ENCODE measurements around the gene OR2AG1.

OR2AG1 gene, protein sequence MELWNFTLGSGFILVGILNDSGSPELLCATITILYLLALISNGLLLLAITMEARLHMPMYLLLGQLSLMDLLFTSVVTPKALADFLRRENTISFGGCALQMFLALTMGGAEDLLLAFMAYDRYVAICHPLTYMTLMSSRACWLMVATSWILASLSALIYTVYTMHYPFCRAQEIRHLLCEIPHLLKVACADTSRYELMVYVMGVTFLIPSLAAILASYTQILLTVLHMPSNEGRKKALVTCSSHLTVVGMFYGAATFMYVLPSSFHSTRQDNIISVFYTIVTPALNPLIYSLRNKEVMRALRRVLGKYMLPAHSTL

DNA sequence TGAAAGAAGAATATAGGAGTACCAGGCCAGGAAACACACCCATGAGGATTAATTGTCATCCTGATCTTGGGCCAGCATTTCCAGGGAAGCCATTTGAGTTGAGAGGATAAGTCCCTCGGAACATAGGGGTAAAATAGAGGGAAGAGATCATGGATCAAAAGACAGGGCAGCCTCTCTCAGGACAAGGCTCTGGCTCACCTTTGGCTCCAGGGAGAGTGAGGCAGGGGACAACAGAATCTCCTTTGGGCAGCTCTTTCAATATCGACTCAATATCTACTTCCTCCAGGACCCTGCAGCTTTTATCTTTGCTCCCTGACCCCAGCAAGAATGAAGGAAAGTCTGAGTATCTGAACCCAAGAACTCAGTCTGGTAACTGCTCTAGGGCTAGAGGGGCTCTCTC, at the start of gene OR2AG1:
TSS of gene OR2AG1 (plus strand) at position 301 of the 400 bp plus-strand sequence. CDS start 2,018 bp downstream, outside the sequence.
- no peak for DNase-seq

DNA sequence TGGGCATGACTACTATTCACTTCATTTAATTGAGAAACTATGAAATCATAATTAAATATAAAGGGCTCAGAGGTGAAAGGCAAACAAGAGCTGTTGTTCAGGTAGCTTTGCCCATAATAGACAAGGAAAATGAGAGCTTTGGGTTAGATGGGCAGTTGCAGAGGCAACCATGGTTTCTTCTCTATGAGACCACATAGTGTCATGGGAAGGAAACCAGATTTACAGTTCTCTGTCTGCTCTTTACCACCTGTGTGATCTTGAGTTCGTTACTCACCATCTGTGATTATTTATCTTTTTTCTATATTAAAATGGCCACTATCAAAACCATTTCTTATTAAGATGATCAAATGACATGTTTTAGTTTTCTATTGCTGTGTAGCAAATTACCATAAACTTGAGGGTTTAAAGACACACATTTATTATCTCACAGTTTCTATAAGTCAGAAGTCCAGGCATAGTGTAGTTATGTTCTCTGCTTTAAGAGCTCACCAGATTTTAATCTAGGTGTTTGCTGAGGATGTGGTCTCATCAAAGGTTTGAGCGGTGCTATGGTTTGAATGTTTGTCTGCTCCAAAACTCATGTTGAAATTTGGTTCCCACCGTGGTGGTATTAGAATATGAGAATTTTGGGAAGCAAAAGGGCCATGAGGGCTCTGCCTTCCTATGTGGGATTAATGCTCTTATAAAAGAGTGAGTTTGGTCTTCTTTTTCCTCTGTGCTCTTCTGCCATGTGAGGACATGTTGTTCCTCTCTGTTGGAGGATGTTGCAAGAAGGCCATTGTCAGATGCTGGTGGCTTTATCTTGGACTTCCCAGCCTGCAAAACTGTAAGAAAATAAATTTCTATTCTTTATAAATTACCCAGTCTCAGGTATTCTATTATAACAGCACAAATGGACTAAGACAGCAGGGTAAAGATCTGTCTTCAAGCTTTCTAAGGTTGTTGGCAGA, 49.2 kb upstream of the OR2AG1 start:
- DNase-seq = no peak

DNA sequence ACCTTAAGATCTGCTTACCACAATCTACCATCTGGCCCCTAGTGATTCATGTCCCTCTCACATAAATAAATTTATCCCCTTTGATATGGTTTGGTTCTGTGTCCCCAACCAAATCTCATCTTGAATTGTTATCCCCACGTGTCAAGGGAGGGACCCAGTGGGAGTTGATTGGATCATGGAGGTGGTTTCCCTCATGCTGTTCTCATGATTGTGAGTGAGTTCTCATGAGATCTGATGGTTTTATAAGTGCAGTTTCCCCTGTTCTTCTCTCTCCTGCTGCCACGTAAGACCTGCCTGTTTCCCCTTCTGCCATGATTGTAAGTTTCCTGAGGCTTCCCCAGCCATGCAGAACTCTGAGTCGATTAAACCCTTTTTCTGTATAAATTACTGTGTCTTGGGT, 48.2 kb upstream of the OR2AG1 start:
- no peak for DNase-seq

DNA sequence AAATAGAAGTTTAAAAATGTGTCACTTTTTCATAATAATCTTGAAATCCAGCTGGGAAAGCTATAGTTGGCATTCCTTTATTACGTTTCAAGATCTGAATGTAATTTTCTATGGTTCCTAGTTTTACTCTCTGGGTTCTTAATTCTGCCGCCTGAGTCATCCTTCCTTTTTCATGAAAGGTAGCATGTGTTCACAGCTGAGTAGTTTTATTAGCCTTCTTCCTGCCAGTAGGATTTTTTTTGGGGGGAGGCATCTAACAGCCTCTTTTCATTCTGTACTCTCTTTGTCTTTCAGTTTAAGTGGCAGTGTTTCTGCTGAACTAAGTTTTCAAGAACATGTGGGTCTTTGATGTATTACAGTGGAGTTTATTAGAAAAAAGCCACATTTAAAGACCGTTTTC, 47.5 kb upstream of the OR2AG1 start:
- peak; percentile 78 for DNase-seq

DNA sequence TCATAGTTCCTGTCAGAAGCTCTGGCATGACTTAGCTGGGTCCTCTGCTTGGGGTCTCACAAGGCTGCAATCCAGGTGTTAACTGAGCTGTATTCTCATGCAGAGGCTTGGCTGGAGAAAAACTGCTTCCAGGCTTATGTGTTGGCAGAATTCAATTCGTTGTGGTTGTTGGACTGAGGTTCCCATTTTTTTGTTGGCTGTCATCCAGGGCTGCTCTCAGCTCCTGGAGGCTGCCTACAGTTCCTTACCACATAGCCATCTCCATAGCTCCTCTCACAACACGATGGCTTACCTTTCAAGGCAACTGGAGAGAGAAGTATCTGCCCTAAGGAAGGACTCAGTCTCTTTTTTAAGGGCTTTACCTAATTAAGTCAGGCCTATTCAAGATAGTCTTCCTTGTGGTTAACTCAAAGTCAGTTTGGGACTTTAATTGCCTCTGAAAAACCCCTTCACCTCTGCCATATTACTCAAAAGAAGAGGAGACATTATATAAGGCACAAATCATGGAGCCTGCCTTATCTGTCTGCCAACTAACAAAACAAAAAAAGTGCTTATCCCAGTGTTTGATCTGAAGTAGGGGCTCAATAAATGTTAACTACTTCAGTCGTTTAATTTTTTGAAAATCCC, 46.2 kb upstream of the OR2AG1 start:
- DNase-seq = no peak

DNA sequence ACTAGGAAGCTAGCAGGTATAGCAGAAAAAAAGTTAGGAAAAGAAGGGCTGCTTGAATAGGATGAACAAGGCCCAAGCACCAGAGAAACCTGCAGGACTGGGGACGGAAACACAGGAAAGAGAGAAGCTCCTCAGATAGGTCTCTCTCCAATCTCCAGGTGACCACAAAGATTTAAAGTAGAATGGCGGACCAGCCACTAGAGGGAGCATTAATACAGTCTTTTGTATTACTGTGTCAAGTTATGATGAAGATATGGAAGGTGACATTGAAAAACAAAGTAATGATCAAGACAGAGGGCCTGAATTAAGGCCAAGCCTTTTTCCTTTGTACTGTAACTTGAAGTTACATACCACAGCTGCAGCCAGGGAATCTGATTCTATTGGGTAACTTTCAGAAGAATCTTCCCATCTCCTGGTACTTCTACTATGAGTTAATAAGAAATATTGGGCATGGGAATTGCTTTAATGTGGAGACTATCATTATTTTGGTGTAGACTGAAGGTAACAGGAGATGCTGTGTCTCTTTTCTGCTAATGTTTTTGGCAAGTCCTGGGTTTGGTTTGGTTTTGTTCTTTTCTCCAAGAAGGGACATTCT, 44.9 kb upstream of the OR2AG1 start:
- peak; percentile 54 for DNase-seq

DNA sequence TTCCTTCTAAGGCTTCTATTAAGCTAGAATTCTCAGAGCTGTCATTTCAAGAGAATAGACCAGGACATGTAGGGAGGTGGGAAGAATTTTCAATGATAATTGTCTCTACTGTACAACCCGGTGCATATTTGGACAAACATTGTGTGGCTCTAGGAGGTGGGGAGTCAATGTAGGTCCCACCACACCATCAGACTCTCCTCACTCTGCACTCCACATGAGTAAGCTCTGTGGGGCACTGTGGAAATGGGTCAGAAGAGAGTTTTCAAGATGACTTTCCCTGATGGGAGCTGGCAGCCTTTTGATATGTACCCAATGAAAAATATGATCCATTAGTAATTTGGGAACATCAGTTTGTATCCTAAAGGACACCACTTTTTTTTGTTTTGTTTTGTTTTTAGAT, 44.2 kb upstream of the OR2AG1 start:
- no peak for DNase-seq

DNA sequence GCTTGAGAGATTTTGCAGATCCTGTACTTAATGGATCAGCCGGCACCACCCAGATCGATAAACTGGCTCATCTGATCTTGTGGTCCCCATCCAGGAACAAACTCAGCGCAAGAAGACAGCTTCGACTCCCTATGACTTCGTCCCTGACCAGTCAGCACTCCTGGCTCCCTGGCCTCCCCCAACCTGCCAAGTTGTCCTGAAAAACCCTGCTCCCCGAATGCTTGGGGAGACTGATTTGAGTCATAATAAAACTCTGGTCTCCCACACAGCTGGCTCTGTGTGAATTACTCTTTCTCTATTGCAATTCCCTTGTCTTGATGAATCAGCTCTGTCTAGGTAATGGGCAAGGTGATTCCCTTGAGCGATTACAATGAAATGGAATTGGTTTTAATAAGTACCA, 40.6 kb upstream of the OR2AG1 start:
- no peak for DNase-seq

DNA sequence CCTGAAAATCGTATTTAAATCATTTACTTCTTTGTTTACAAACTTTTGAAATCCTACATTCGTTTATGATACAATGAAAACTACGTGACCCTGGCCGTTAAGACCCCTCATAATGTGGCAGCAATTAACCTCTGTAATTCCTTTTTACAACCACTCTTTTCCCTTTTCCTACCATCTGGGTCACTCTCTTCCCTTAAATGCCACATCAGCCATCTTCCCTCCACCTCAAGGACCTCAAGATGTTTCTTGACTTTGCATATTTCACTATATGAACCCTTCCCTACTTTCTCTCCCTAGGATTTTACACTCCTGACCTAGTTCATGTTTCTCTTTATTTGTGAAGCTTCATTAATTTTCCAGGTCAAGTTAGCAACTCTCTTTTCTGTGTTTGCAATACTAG, 37.8 kb upstream of the OR2AG1 start:
- DNase-seq = no peak

DNA sequence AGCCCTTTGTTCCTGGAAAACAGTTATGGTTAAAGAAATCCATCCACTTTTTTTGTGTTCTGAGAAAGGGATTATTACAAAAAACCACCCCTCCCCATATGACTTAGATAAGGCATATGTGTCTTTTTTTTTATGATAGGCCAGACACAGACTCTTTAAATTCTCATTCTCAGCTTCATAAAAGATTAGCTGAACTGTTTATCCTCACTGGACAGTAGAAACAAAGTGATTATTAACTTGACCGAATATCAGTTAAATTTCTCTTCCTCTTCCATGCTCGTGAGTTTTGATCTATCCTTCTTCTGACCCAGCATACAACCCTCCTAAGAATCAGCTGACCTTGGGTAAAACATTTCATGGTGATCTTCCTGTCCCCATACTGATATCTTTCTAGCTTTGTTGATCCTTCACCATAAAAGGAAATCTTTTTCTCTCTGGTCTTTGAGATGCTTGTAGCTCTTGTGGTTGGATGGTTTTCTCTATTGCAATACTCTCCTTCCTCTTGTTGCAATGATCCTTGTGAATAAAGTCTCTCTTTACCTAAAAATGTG, 37.3 kb upstream of the OR2AG1 start:
- no peak for DNase-seq

DNA sequence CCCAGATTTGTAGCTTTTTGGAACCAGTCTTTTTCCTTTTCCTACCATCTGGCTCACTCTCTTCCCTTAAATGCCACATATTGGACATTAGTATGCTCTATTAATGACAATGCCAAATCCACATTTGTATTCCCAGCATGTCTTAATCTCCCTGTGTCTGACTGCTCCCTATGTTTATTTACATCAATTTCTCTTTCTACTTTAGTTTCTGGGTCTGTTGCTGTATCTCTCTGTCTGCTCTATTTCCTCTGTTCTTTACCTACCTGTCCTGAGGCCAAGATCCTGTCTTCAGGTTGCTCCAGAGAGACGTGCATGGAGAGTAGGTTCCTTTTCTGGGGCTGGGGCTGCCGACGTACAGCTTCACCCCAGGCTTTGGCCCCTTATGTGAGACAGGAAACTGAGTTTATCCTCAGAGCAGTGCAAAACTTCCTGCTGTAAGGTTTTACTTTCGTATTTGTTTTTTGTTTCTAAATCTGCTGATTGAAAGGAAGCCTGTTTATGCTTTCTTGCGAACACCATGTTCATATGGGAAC, 36.7 kb upstream of the OR2AG1 start:
- DNase-seq = no peak

DNA sequence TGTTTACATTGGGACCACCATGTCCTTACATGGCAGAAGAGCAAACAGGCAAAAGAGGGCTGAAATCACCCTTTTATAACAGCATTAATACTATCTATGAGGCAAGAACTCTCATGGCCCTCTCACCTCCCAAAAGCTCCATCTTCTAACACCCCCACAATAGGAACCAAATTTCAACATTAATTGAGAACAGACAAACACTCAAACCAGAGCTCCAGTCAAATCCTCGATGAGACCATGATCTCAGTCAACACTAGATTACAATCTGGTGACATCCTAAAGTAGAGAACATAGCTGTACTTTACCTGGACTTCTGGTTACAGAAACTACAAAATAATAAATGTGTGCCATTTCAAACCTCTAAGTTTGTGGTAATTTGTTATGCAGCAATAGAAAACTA, 36.2 kb upstream of the OR2AG1 start:
- no peak for DNase-seq

DNA sequence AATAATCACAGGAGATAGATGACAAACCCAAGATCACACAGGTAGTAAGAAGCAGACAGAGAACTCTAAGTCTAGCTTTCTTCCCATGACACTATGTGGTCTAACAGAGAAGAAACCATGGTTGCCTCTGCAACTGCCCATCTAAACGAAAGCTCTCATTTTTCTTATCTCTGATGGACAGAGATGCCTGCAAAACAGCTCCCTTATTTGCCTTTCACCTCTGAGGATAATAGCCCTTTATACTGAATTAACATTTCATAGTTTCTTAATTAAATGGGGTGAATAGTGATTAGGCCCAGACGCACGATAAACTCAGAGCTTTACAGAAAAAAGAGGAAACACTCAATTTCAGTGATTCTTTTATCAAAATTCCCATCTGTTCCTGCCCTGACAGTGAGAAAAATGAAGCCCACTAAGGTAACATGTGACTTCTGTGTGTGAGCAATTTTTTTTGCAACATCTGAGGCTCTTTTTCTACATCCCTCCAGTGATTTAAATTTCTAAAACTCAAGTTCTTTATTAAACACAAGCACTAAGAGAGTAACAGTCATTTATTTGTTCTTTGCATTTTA, 35.6 kb upstream of the OR2AG1 start:
- DNase-seq = no peak

DNA sequence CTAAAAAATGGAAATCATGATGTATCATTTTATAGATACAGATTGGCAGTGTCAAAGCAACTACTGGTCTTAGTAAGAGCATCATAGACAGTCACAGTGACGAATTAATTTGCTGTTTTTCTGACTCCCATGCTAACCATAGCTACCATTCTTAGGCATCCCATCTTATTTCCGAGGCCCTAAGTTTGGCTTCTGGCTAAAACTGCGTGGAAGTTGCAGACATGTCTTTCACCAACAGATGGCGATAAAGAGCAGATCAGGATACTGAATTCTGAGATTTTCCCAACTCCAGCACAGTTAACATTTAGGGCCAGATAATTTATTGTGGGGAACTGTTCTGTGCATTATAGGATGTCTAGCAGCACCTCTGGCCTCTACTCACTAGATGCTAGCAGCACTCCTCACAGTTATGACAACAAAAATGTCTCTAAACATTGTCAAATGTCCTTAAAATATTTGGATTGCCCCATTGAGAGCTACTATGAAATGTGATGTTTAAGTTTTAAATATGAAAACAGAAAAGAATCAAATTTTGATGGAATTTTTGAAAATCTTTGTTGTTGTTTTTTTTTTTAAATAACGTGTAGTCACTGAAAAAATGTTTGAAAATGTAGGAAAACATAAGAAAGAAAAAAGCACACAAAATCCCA, 27.4 kb upstream of the OR2AG1 start:
- DNase-seq = peak; percentile 4

DNA sequence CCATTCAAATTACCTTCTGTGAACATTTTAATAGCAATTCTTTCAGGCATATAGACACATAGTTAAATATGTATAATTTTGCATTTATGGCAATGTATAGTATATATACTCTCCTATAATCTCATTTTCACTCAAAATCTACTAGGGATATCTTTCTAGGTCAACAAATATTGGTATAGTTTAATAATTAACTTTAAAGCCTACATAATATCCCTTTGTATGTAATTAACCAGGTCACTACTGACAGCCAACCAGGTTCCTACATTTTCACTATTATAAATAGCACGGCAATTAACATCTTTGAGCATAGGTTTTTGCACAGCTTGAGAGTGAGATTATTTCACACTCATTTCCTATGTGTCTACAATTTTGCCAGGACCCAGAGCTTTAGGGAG, 26.9 kb upstream of the OR2AG1 start:
- no peak for DNase-seq

DNA sequence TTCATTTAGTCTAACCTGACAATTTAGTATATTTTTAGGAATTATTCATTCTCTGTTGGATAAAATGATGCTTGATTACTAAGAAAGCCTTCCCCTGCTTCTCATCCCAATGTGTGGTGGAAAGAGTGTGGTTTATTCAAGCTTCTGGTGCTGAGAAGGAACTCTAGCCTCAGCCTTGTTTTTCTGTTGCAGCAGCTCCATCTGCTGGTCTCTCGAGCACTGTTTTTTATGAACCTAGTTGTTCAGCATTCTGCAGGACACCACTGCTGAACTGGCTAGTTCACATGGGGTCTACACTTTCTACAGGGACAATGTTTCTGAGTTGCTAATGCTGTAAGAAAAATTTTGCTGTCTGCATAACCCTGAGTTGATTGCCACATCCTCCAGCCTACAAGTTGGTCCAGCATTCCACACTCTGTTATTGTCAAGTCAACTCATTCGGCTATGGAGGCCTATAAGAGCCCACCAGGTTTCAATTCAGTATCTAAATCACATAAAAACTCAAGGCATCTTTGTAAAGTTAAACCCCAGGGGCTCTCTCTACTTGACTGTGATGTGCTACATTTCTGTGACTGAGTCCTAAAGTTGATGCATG, 25.4 kb upstream of the OR2AG1 start:
- DNase-seq = peak; percentile 55

DNA sequence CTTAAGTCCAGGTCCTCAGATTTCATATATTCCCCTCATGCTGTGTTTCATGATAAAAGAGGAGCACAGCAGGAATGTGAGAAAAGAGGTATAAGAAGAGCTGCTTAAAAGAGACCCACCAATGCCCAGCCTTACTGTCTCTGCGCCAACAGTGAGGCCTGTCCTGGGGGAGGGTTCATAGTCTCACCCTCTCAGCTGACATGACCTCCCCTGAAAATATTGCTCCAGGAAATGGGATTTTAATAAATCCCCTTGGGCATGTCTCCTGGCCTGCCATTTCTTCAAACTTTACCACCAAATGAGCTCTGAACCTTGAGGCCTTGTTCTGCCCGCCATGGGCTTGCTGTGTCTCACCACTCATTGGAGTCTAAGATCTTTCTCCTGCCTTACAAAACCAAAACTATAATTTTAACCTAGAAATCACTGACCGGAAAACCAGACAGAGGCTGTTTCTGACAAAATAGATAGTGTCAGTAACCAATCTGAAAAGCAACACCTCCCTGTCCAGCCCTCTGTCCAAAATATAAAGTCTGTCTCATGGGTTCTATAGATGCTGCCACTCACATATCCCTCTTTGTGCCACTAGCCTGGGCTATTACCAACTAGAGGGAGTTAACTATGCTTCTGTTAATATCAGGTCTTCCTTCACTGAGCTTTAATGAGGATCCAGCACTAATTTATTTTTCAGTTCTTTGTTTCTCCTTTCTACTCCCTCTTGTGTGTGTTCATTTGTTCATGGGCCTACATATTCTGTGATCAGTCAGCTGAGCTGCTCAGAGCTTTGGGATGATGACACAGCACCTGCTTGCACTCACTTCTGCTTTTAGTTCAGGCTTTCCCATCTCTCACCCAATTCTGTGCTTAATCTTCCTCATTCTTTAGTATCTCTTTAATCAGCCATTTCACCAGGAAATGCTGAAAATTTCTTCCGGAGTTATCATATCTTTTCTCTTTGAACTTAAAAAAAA, 10.6 kb upstream of the OR2AG1 start, which contains the start of gene OR2AG2:
TSS of gene OR2AG2 (minus strand) at position 51 of the 968 bp plus-strand sequence. CDS start 3,019 bp downstream, outside the sequence.
- no peak for DNase-seq

DNA sequence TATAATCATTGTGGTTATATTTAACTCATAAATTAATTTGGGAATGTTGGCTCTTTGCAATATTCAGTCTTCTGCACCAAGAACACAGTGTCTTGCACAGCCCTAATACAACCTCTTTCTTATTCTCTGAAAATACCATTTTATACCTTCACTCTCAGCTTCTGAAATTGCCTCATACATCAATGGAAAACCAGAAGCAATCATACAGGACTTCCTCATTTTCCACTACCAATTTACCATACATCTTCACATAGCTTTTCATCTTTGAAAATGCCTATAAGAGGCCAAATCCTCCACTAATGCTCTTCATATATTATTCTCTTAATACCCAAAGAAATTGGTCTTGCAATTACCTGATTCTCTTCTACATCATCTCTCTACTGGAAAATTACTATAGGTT, 4.3 kb upstream of the OR2AG1 start:
- no peak for DNase-seq

DNA sequence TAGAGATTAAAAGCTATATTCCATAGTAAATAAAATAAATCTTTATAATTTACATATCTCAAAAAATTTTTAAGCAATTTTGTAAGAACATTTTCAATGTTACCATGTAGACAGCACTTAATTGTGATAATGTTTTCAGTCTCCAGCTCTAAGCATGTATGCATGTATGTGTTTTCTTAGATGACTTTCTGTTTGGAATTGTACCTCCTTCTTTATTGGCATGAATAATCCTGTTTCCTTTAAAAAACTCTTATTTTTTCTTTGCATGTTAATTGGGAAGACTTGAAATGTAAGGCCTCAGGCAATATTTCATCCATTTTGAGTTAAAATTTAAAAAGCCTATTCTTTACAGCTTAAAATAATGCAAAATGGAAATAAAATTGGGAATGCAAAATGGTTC, 2.0 kb upstream of the OR2AG1 start:
- no peak for DNase-seq

DNA sequence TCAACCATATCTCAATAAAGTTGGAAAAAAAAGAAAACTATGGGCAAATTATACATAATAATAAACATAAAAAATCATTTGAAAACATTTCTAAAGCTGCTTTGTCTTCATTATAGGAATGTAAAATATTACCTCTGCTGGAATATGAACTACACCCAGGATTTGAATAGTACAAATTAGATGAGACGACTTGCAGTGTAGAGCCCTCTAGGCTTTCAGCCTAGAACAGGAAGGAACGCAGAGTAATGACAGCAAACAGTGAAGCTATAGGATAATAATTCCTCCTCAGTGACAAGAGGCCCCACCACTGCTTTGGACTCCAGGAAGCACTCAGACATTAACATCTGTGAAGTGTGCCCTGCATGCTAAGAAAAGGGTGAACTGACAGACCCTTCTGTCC, 7.7 kb downstream of the OR2AG1 start:
- DNase-seq = no peak

Measured in kidney glomerular epithelial cell (primary cell).